ENCODE measurements around the gene CHI3L1. TPM values are rescaled to one million over a fixed set of nuclear protein-coding genes. Genes with fewer than 3 reads are reported as not detected.

The CHI3L1 gene
- total and polyA plus RNA-seq, 2 experiments from 2014 or later: 8.4 to 21.8 TPM

GRCh38 chr1:203142684-203143408, 43.7 kb downstream of the CHI3L1 start:
- no peaks in the 10 kb centered on the region for H4K20me1 ChIP-seq (ENCODE audit: insufficient read depth, poor library complexity, severe bottlenecking)
- H3K4me2 ChIP-seq: no peak overlapping the region
- TF ChIP-seq EZH2phosphoT487 (IDR thresholded peaks at IDR 0.05; ENCODE audit: low read depth, severe bottlenecking, unreplicated experiment) (no peak), CTCF (IDR thresholded peaks at IDR 0.05; ENCODE audit: poor library complexity) (no peak), EZH2 (IDR thresholded peaks at IDR 0.05; ENCODE audit: borderline replicate concordance) (no peak)
- H3K36me3 ChIP-seq (replicated peaks; ENCODE audit: insufficient read depth, low read depth): no peaks in the 10 kb centered on the region
- no peak overlapping the region for H2AFZ ChIP-seq
- H3K9me2 ChIP-seq (replicated peaks; ENCODE audit: insufficient read depth): no peaks in the 10 kb centered on the region
- DNase-seq (ENCODE audit: low spot score): no peak
- 82% methylated on average over 5 of the region's 5 CpGs for WGBS (ENCODE audit: low lambda C conversion rate, missing lambda C conversion rate)
- no peaks in the 10 kb centered on the region for H3K9me3 ChIP-seq (ENCODE audit: low read depth)
- H3K27me3 ChIP-seq: no peaks in the 10 kb centered on the region
- no peak overlapping the region for H3K4me3 ChIP-seq
- H3K79me2 ChIP-seq: no peaks in the 10 kb centered on the region
- no peak overlapping the region for H3K27ac ChIP-seq
- no peaks in the 10 kb centered on the region for H3K4me1 ChIP-seq (ENCODE audit: insufficient read depth)

- Histone ChIP-seq H3K9me2 (replicated peaks; ENCODE audit: insufficient read depth) (no peaks in the 10 kb centered on the region), H3K27me3 (no peaks in the 10 kb centered on the region), H3K27ac (no peak overlapping the region), H3K4me2 (no peak overlapping the region), H3K9me3 (ENCODE audit: low read depth) (no peaks in the 10 kb centered on the region), H3K4me3 (no peak overlapping the region), H3K36me3 (replicated peaks; ENCODE audit: insufficient read depth, low read depth) (no peaks in the 10 kb centered on the region), H2AFZ (no peak overlapping the region), H3K4me1 (ENCODE audit: insufficient read depth) (no peaks in the 10 kb centered on the region), H4K20me1 (ENCODE audit: insufficient read depth, poor library complexity, severe bottlenecking) (no peaks in the 10 kb centered on the region), H3K79me2 (no peaks in the 10 kb centered on the region)
- 93% methylated on average over 6 of the region's 6 CpGs for WGBS (ENCODE audit: low lambda C conversion rate, missing lambda C conversion rate)
- TF ChIP-seq EZH2phosphoT487 (IDR thresholded peaks at IDR 0.05; ENCODE audit: low read depth, severe bottlenecking, unreplicated experiment) (no peak), CTCF (IDR thresholded peaks at IDR 0.05; ENCODE audit: poor library complexity) (no peak), EZH2 (IDR thresholded peaks at IDR 0.05; ENCODE audit: borderline replicate concordance) (no peak)
- no peak for DNase-seq (ENCODE audit: low spot score)
Observed at GRCh38 chr1:203142124-203142523, 44.4 kb downstream of the CHI3L1 start.

GRCh38 chr1:203140743-203141520, 45.6 kb downstream of the CHI3L1 start:
- no peaks in the 10 kb centered on the region for H3K9me2 ChIP-seq (replicated peaks; ENCODE audit: insufficient read depth)
- WGBS (ENCODE audit: low lambda C conversion rate, missing lambda C conversion rate): 73% methylated on average over 5 of the region's 5 CpGs
- no peaks in the 10 kb centered on the region for H3K27me3 ChIP-seq
- H3K79me2 ChIP-seq: no peaks in the 10 kb centered on the region
- no peak overlapping the region for H3K4me2 ChIP-seq
- DNase-seq (ENCODE audit: low spot score): no peak
- H3K4me3 ChIP-seq: no peak overlapping the region
- H2AFZ ChIP-seq: no peak overlapping the region
- TF ChIP-seq CTCF (IDR thresholded peaks at IDR 0.05; ENCODE audit: poor library complexity): no peak
- no peak for TF ChIP-seq EZH2phosphoT487 (IDR thresholded peaks at IDR 0.05; ENCODE audit: low read depth, severe bottlenecking, unreplicated experiment)
- no peak for TF ChIP-seq EZH2 (IDR thresholded peaks at IDR 0.05; ENCODE audit: borderline replicate concordance)
- H3K27ac ChIP-seq: no peak overlapping the region
- H3K4me1 ChIP-seq (ENCODE audit: insufficient read depth): no peaks in the 10 kb centered on the region
- H3K9me3 ChIP-seq (ENCODE audit: low read depth): no peaks in the 10 kb centered on the region
- no peaks in the 10 kb centered on the region for H3K36me3 ChIP-seq (replicated peaks; ENCODE audit: insufficient read depth, low read depth)
- H4K20me1 ChIP-seq (ENCODE audit: insufficient read depth, poor library complexity, severe bottlenecking): no peaks in the 10 kb centered on the region
